22Rv1 (cell line): Measurements from ENCODE around the gene ACAP3.

Experiments used
- H3K27ac ChIP-seq: fragments of 450-650 bp; 2 replicates; pipeline ENCODE4 v1.5.1; 2017
- ZFX ChIP-seq: fragments of 450-650 bp; IDR thresholded peaks from 2 replicates; pipeline ENCODE4 v1.6.1; 2017; ENCODE audit warnings: antibody characterized with exemption, borderline replicate concordance
- TF ChIP-seq, protein P1 (sequence below): fragments of 450-650 bp; IDR thresholded peaks from 2 replicates; pipeline ENCODE4 v1.5.1; 2017; ENCODE audit warnings: mild to moderate bottlenecking

ACAP3 gene

DNA sequence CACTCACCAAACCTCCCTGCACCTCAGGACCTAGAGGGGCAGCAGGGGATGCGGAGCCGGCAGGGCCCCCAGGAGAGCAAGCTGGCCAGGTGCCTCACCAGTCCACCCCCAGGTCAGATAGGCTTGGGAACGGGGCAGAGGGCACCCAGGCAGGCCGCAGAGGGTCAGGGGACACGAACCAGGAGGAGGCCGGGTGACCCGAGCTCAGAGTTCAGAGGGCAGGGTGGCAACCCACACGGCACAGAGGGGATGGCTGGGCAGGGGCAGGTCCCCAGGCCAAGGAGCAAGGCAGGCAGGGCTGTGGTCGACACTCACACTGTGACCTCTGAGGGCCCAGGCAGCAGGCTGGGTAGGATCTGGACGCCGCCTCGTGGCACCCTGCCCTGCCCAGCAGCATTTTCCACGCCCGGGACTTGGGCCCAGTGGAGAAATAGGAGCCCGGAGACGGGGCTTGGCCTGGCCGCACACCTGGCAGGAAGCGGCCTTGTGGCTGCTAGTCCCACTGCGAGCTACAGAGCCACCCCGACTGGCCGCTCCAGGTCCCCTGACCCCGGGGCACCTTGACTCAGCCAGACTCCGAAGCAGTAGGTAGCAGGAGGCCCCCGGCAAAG, 36.2 kb upstream of the ACAP3 start:
- H3K27ac ChIP-seq: no peak overlapping the region
- no peak for TF ChIP-seq ZFX
- TF ChIP-seq, protein P1, sequence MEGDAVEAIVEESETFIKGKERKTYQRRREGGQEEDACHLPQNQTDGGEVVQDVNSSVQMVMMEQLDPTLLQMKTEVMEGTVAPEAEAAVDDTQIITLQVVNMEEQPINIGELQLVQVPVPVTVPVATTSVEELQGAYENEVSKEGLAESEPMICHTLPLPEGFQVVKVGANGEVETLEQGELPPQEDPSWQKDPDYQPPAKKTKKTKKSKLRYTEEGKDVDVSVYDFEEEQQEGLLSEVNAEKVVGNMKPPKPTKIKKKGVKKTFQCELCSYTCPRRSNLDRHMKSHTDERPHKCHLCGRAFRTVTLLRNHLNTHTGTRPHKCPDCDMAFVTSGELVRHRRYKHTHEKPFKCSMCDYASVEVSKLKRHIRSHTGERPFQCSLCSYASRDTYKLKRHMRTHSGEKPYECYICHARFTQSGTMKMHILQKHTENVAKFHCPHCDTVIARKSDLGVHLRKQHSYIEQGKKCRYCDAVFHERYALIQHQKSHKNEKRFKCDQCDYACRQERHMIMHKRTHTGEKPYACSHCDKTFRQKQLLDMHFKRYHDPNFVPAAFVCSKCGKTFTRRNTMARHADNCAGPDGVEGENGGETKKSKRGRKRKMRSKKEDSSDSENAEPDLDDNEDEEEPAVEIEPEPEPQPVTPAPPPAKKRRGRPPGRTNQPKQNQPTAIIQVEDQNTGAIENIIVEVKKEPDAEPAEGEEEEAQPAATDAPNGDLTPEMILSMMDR: no peak

DNA sequence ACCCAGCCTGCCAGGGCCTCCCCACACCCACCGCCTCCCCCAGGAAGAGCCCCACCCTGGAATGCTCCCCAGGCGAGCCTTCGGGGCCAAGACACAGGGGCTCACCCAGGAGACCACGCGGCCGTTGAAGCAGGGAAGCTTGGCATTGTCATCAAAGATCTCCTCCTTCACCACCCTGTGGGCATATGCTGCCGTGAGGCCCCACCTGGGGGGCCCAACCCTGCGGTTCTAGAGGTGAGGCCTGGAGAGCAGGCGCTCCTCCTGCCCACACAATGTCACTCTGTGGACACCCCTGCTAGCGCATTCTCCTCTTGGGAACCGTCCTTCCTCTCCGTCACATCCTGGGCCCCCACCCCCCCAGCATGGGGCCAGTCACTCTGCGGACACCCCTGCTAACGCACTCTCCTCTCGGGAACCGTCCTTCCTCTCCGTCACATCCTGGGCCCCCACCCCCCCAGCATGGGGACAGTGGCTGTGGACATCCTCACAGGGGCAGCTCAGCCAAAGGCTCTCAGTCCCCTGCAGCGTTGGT, 34.9 kb upstream of the ACAP3 start:
- H3K27ac ChIP-seq: no peak overlapping the region
- no peak for TF ChIP-seq ZFX
- TF ChIP-seq, protein P1: no peak

DNA sequence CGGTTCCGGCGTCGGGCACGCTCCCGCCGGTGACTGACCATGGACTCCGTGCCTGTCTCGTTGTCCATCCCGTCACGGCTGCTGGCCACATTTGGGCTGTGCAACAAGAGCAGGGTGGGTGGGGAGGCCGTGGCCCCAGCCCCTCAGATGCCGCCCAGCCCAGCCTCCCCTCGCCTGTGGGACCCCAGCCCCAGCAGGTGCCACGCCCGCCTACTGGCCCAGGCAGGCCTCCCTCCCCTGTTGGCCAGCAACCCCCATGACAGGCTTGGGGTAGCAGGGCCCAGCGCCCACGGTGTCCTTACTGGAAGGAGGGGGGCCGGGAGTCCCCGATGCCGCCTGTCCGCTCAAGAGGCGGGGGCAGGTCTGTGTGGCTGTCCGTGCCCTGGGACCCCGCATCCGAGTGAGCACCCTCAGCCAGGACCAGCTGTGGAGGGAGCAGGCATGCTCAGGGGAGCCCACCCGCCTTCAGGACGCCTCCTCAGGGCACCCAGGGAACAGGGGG, 34.4 kb upstream of the ACAP3 start:
- TF ChIP-seq, protein P1: no peak
- no peak for TF ChIP-seq ZFX
- H3K27ac ChIP-seq: no peak overlapping the region

DNA sequence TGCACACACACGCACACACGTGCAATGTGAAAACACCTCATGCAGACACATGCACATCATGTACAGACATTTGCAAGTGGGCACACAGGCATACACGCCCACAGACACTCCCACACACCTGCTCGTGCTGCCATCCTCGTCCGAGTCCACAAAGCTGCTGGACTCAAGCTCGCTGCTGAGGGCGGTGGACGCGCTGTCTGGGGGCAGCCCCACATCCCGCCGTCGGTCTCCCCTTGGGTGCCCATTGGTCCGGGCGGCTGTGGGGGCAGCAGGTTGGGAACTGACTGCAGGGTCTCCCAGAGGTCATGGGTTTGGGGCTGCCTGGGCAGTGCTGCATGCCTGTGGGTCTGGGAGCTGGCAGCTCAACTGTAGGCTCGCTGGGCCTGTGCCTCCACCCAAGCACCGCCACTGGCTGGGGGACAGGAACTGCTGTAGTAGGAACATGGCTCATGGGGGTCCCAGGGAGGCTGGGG, 33.9 kb upstream of the ACAP3 start:
- no peak for TF ChIP-seq ZFX
- TF ChIP-seq, protein P1: no peak

DNA sequence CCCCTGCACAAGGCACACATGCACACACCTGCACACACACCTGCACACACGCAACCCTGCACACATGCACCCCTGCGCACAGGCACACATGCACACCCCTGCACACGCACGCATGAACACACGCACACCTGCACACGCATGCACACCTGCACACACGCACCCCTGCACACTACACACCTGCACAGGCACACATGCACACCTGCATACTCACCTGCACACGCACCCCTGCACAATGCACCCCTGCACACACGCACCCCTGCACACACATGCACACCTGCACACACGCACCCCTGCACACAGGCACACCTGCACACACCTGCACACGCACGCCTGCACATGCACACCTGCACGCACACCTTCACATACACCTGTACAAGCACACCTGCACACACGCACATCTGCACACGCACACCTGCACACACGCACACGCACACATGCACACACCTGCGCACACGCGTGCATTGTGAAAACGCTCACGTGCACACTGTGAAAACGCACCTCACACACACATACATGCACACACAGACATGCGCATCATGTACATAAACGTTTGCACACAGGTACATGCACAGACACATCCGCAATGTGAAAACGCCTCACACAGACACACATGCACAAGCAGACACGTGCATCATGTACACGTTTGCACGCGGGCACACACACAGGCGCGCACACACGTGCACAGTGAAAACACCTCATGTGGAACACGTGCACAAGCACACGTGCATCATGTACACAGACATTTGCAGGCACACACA, 33.2 kb upstream of the ACAP3 start:
- H3K27ac ChIP-seq: no peak overlapping the region
- no peak for TF ChIP-seq ZFX
- TF ChIP-seq, protein P1: no peak

More for the DNA sequence above, 33.9 kb upstream of the ACAP3 start:
- no peak overlapping the region for H3K27ac ChIP-seq

DNA sequence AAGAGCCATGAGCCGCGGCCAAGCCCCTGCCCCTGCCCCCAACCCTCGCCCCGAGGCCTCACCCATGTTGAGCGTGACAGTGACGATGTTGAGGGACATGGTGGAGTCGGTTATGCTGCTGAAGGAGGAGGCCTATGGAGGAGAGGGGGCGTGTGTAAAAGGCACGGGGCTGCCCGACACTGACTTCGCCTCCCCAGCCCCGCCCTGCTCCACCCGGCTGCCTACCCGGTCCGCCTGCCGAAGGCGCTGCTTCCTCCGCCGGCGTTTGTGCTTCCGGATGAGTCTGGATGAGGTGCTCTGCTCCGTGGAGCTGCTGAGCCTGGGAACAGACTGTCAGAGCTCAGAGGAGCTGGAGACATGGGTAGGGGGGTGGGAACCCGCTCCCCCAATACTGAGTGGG, 32.5 kb upstream of the ACAP3 start:
- H3K27ac ChIP-seq: no peak overlapping the region
- TF ChIP-seq ZFX: no peak
- TF ChIP-seq, protein P1: no peak

DNA sequence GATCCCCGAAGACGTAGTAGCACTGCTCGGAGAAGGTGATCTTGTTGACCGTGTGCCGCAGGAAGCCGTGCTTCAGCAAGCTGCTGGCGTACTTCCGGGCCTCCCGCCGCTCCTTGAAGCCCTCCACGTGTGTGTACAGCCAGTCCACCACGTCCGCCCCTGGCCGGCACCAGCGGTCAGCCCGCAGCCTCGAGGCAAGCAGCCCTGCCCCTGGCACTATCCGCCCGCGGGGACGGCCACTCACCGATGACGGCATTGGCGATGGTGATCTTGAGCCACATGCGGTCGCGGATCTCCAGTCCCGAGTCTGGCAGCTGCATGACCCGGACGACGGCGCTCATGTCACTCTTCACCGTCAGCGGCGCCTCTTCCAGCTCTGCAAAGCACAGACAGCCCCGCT, 30.5 kb upstream of the ACAP3 start:
- peak overlapping the region; percentile 33; the same call in 1 of the 2 replicates for H3K27ac ChIP-seq
- TF ChIP-seq, protein P1: no peak
- TF ChIP-seq ZFX: no peak
